UCSD-AML1 (cell line): Measurements from ENCODE around the gene PTCD1.
A peak's percentile ranks its signal among the peaks of the same experiment; 100 is the strongest.

Experiments
- DNase-seq: peaks from one replicate; lab custom pipeline; 2025; ENCODE audit not compliant: unreplicated experiment; lab: John Stamatoyannopoulos, UW

The PTCD1 gene, protein sequence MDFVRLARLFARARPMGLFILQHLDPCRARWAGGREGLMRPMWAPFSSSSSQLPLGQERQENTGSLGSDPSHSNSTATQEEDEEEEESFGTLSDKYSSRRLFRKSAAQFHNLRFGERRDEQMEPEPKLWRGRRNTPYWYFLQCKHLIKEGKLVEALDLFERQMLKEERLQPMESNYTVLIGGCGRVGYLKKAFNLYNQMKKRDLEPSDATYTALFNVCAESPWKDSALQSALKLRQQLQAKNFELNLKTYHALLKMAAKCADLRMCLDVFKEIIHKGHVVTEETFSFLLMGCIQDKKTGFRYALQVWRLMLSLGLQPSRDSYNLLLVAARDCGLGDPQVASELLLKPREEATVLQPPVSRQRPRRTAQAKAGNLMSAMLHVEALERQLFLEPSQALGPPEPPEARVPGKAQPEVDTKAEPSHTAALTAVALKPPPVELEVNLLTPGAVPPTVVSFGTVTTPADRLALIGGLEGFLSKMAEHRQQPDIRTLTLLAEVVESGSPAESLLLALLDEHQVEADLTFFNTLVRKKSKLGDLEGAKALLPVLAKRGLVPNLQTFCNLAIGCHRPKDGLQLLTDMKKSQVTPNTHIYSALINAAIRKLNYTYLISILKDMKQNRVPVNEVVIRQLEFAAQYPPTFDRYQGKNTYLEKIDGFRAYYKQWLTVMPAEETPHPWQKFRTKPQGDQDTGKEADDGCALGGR

DNA sequence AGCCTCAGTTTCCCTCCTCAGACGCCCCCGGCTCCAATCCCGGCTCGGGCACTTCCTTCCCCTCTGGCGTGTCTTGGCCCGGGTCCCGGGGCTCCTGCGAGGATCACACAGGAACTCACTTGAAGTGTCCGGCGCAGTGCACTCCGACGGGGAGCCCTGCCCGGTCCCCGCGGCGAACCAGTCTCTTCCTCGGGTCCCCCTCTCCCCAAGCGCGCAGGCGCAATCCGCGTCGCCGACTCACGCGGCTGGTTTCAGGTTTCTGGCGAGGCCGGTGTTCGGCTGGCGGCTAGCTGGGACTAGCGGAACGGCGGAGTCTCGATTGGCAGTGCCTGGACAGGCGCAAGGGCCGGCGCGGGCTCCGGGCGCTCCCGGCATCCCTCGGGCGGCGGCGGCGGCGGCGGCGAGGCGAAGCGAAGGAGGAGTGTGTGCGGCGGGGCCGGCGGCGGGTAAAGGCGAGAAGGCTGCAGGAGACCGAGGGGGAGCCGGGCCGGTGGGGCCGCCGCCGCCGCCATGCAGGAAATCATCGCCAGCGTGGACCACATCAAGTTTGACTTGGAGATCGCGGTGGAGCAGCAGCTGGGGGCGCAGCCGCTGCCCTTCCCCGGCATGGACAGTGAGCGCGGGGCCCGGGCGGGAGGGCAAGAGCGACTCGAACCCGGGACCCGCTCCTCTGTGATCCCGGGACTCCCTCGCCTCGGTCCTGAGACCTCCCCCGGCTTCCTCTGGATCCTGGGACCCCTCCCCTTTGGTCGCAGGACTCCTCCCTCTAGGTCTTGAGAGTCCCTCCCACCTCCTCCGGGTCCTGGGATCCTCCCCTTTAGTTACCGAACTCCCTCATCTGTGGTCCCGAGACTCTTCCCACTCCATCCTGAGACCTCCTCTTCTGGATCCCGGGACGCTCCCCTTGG lies at the start of gene PTCD1, which contains the start of gene CPSF4:
Gene PTCD1 (minus strand): TSS at position 226 of the 908 bp plus-strand sequence. CDS start 3,556 bp downstream, outside the sequence.
Gene CPSF4 (plus strand): TSS at position 371 of the 908 bp plus-strand sequence. CDS start 140 bp downstream, at position 511.
- peak; percentile 84 for DNase-seq

DNA sequence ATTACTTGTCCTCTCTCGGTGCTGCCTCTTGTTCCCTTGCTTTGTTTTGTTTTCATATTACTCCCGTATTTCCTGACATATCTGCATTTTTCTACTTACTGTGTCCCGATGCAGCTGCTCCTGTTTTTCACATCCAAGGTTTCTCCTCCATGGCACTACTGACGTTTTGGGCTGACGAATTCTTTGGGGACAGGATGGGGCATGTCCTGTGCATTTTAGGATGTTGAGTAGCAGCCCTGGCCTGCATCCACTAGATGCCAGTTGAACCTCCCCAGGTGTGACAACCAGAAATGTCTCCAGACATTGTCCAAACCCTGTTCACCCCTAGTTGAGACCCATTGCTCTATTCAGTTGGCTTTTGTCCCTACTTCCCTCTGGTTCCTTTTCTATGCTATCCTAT lies 46.5 kb upstream of the PTCD1 start:
- no peak for DNase-seq

DNA sequence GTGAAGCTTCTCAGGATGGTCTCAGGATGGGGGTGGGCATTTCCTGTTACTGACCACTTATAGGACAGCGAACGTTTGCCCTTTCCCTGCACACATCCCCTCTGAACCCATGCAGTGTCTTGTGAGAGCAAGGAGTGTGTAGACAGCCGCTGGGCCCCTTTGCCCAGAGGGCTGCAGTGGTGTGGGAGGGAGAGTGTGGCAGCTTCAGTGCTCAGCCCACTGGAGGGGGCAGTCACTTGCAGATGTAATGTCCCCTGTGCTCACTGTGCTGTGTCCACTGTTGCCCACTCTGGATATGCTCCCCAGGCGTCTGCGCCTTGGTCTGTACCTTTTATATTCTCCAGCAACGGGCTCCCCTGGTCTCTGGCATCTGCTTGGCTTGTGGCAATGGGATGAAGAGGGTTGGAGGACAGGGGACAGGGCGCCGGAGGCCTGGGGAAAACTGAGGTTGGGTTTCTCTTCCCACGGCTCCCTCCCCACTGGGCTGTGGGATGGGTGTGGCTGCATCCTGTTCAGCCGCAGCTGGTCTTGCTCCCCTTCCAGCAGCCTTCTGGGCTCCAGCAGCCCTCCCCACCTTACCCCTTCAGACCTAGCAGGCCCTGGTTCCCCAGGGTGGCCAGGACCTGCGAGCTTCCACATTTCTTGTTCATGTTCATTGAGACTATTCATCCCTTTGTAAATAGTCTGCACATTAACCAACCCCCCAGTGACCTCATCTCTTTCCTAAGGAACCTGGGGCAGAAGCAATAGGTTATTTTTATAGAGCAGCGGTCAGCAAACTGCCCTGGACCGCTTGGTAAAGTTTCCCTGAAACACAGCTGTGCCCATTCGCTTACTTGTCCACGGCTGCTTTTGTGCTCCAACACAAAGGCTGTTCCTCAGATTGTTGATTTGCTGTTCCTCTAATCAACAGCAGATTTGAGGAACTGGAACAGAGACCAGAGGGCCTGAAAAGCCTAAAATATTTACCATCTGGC lies 40.2 kb upstream of the PTCD1 start:
- DNase-seq: no peak

DNA sequence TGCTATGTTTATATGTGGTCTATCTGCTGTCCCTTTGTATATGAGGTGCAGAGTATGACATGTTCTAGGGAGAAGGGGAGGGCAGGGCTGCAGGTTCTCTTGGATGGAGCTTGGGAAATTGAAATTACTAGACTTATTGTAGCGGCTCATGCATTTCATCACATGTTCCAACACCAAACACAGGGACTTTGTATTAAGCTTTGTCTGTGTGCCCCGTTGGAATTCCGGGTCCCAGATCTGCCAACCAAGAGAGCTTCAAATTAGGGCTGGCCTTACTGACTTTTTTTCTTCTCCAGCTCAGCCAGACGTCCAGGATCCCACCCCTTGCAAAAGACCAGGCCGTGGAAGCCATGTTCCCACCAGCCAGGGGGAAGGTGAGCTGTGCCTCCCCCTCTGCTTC lies 37.5 kb upstream of the PTCD1 start:
- DNase-seq: no peak

DNA sequence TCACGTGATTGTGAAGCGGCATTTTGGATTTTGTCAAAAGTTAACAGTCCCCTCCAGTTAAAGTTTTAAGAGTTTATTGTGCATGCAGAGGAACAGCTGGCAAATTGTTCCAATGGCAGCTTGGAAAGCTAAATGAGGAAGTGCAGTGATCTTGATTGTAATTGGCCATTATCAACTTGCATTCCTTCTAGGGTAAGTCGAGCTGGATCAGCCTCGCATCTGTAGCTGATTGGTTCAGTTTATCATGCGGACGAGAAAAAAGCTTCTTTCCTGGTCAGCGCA lies 34.7 kb upstream of the PTCD1 start:
- peak; percentile 12 for DNase-seq

DNA sequence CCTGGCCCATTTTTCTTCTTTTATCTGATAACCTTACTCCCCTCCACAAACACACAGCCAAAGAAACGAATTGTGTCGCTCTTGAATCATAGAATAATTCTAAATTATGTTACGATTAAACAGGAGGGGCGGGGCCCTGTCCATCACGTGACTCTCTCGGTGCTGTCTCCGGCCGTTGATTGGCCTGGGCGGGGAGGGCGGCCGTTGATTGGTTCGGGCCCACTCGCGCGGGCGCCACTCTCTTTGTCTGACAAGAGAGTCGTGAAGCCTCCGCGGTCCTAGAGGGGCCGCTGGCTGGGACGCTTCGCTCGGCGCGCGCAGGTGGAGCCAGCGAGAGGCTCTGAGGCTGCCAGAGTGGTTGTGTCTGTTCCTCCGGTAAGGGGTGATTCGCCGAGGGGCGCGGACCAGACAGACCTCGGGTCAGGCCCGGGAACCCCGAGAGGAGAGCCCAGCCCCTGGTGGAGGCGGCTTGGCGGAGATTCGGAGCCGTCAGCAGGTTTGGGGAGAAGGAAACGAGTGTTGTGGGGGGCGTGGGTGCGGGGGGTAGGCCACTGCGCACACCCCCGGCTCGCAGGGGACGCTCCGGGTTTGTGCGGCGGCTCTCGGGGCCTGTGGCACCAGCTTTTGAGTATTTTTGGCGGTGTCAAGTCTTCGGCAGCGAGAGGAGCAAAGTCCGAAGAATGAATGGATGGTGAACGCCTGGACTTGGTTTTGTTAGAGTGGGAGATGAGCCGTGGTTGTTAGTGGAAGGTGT lies 34.1 kb upstream of the PTCD1 start, which contains the start of gene ZNF789:
Gene ZNF789 (plus strand): TSS at position 330 of the 754 bp plus-strand sequence. CDS start 3,567 bp downstream, outside the sequence.
- DNase-seq: peak; percentile 88

DNA sequence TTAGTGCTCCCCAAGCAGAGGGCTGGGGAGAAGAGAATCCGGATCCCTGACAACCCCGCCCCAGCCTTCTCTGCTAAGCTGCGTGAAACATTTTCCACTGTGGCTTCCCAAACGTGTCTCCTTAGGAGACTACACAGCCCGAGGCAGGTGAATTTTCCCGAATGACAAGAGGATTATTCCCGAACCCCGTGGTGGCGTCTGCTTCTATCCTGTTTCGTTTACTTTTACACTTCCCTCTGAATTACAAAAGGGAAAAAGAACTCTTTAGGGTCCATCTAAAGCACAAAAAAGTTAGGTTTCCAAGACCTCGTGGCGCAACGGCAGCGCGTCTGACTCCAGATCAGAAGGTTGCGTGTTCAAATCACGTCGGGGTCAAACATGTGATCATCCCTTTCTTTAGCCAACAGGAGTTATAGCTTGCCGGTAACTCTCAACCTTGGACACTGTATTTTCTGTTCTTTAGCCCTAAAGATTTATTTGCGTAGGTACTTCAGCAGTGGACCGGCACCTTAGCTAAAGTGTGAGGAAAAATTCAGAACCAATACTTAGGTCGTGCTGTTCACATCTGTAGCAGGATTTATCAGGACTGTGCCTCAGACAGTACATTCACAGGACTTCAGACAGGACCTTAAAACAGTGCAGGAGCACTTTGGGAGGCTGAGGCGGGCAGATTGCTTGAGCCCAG lies 30.9 kb upstream of the PTCD1 start:
- no peak for DNase-seq

DNA sequence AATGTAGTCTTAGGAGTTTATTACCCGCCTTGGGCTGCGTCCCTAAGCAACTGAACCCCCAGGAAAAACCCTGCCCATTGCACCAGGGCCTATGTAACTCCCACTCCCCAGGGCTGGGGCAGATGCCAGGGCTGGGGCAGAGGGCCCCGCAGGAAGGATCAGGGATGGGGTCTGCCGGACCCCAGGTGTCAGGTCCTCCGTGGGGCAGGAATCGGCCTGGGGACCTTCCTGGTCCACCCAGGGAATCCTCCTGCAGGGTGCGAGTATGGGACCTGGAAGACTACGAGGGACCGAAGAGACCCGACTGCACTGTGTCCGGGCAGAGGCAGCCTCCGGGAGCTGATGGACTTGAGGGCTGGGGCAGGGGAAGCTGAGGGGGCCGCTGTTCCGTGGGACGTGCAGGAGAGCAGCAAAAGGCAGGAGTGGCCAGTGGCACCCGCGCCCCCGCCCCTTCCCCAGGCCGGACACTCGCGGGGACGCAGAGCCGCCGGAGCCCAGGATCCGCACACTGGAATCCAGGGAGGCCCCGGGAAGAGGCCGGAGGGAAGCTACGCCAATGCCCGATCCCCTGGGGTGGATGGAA lies 29.8 kb upstream of the PTCD1 start:
- no peak for DNase-seq

DNA sequence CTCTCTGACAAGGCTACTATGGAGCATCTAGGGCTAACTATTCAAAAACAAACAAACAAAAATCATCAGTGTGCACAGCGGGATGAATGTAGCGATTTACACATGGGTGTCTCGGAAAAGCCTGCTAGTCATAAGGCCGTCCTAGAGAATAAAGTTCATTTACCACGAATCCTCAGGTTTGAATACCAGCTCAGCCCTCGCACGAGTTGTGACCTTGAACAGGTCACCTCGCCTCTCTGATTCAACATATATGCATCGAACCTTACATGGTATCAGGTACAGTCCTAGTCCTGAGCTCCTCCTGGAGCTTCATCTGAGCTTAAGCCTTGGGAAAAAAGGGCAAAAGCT lies 26.8 kb upstream of the PTCD1 start:
- no peak for DNase-seq

DNA sequence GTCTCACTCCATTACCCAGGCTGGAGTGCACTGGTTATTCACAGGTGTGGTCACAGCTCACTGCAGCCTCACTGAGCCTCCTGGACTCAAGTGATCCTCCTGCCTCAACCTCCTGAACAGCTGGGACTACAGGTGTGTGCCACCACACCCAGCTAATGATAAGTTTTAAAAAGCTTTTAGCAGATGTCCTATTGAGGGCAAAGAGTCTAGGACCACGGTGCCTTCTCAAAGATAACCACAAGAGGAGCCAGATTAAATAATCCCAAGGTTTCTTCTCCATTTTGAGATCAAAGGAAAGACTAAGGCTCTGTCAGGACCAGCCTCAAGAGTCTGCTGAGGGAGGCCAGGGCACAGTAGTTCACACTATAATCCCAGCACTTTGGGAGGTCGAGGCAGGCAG lies 22.6 kb upstream of the PTCD1 start:
- no peak for DNase-seq

DNA sequence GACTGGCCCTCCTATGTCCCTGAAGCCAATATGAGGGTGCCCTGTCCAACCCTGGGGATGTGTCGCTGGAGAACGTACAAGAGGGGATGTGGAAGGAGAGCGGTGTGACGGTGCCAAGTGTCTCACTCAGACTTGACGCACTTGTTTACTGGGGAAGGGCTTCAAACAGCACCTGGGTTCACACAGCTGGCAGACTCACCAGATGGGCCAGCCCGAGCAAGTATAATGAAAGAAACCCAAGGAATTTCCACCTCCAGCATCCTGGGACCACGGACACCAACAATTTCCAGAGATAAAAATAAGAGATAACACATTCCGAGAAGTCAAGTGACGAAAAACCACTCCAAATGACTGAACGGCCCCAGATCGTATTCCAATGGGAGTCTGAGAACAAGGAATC lies 22.1 kb upstream of the PTCD1 start:
- DNase-seq: no peak

DNA sequence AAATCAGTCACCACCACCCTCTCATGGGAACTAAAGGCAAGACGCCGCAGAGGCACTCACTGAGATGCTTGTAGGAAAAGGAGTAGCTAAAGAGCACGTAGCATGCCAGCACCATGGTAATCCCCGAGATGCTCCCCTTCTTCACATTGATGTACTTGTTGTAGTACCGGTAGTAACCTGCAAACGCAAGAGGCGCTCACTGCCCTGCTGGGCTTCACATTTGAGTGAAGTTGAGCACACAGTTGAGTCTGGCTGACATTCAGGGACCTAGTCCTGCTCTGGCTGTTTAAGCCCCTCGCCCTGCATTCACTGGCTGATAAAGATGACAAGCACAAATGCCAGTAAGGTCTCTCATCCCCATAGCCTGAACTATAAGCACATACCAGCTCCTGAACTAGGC lies 20.5 kb upstream of the PTCD1 start:
- DNase-seq: peak; percentile 16

DNA sequence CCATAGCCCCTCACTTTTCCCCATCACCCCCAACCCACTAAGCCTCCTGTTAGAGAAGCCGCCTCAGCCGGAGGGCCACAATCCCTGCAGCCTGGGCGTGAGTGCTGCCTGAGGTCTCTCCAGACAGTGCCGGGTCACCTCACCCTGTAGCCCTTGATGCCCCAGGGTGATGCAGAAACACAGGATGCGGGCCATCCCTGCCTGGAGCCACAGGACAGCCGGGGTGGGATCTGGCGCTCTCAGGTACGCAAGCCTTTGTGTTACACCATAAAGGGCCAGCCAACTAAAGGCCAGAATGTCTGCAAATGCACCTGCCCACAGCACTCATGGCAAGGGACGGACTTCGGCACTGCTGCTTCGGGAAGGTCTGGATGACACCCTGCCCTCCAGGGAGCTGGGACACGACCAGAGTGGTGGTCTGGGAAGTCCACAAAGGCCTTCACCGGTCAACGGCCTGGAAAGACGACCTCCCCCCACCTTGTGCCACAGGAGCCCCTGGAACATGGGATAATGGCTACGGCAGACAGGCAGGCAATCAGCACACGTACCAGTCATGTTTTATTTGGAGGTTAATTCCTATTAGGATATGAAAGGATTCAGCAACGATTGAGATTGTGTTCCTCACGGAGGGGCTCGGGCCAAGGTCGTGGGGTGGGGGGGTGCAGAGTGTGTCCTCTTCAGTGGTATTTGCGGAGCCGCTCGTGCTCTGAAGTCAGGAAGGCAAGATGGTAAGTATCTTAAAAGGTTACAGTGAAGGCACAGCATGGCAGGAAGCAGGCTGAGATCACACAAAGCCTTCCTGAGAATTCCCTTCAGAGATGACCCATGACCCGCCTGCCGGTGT lies 19.3 kb upstream of the PTCD1 start:
- no peak for DNase-seq

DNA sequence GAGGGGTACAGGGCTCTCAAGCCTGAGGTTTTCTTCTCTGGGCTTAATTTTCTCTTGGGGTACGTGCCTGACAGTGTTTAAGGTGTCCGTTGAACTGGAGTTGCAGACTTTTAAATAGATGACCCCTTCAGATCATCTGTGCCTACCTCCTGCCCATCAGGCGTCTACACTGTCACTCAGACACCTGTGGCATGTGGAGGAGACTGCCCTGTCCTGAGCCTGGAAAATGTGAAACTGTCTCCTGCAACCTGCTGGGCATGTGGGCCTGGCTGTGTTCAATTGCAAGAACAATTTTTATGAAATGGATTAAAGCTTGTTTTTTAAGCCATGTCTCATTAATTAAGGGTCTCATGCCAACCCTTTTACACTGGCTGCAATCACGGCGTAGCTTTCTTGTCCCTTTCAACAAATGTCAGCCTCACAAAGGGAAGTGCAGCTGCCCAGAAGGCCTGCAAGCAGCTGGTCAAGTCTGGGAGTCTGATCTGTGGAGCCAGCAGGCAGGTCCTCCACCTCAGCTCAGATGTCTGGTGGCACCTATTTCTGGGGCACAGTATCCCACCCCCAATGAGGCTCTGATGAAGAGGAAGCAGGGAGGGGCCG lies 18.6 kb upstream of the PTCD1 start:
- DNase-seq: no peak

DNA sequence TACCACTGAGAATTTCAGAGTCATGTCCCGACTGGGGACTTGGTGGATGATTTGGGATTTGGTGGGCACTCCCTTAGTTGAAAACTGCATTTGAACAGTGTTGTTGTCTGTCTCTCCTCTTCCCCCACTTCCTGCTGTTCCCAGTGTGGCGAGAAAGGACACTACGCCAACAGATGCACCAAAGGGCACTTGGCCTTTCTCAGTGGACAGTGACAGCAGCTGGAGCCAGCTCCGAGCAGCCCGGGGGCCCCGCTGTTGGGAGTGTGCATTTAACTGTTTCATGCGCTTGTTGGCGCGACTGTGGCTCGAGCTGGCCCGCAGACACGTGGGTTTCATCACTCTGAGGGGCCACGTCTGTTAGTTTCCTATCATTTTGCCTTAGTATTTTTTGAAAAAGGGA lies 17.7 kb upstream of the PTCD1 start:
- DNase-seq: no peak

DNA sequence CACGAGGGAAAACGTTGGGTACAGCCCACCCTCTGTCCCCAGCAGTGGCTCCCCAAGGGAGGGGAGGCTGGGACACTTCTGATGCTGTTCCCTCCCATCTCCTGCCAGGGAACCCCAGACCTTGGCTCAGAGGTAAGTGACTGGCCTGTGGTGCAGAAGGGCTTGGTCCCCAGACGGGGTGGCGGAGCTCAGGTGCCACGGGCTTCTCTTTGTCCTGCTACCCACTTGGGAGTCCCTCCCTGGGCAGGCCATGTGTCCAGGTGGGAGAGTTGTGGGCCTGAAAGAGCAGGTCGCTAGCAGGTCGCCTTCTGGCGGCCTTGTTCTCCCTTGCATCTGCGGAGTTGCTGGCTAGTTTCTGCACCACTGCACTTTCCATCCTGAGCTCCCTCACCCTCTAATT lies 17.3 kb upstream of the PTCD1 start:
- DNase-seq: no peak

DNA sequence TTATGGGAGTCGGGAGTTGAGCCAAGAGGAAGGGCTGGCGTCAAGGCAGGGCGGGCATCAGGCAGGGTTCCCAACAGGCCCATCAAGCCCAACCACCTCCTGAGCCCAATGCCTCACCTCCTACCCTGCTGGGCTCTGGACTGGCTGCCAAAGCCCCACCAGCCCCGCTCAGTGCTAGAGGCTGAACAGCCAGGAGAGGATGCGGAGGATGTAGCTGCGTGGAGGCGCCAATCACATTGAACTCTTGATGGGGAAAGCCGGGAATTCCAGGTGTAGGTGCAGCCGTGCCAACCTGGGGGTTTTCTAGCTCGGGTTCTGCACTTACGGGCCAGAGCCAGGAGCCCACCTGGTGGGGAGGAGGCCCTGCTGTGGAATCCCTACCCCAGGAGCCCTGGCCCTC lies 14.5 kb upstream of the PTCD1 start:
- no peak for DNase-seq
